ENCODE data around the gene UBE2B.

The UBE2B gene

GRCh38 chr5:134370871-134371833 lies at the start of gene UBE2B (continued):
- TF ChIP-seq, protein P1, sequence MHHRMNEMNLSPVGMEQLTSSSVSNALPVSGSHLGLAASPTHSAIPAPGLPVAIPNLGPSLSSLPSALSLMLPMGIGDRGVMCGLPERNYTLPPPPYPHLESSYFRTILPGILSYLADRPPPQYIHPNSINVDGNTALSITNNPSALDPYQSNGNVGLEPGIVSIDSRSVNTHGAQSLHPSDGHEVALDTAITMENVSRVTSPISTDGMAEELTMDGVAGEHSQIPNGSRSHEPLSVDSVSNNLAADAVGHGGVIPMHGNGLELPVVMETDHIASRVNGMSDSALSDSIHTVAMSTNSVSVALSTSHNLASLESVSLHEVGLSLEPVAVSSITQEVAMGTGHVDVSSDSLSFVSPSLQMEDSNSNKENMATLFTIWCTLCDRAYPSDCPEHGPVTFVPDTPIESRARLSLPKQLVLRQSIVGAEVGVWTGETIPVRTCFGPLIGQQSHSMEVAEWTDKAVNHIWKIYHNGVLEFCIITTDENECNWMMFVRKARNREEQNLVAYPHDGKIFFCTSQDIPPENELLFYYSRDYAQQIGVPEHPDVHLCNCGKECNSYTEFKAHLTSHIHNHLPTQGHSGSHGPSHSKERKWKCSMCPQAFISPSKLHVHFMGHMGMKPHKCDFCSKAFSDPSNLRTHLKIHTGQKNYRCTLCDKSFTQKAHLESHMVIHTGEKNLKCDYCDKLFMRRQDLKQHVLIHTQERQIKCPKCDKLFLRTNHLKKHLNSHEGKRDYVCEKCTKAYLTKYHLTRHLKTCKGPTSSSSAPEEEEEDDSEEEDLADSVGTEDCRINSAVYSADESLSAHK (tag by site-specific recombination; IDR thresholded peaks at IDR 0.05), result peak; percentile 80
- TF ChIP-seq BCL11B (tag by site-specific recombination; IDR thresholded peaks at IDR 0.05; ENCODE audit: low read depth), result peak; percentile 62; the same call in 1 of the 2 replicates
- TF ChIP-seq, protein P2, sequence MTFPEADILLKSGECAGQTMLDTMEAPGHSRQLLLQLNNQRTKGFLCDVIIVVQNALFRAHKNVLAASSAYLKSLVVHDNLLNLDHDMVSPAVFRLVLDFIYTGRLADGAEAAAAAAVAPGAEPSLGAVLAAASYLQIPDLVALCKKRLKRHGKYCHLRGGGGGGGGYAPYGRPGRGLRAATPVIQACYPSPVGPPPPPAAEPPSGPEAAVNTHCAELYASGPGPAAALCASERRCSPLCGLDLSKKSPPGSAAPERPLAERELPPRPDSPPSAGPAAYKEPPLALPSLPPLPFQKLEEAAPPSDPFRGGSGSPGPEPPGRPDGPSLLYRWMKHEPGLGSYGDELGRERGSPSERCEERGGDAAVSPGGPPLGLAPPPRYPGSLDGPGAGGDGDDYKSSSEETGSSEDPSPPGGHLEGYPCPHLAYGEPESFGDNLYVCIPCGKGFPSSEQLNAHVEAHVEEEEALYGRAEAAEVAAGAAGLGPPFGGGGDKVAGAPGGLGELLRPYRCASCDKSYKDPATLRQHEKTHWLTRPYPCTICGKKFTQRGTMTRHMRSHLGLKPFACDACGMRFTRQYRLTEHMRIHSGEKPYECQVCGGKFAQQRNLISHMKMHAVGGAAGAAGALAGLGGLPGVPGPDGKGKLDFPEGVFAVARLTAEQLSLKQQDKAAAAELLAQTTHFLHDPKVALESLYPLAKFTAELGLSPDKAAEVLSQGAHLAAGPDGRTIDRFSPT (tag by site-specific recombination; IDR thresholded peaks at IDR 0.05), result no peak
- TF ChIP-seq KLF16 (tag by site-specific recombination; IDR thresholded peaks at IDR 0.05), result peak; percentile 99
- TF ChIP-seq ZNF548 (tag by site-specific recombination; IDR thresholded peaks at IDR 0.05), result no peak
- TF ChIP-seq ZNF571 (tag by site-specific recombination; IDR thresholded peaks at IDR 0.05), result no peak
- no peak for TF ChIP-seq TCF7L2 (IDR thresholded peaks at IDR 0.05; ENCODE audit: borderline replicate concordance, low read depth, low read length)
- TF ChIP-seq, protein P3, sequence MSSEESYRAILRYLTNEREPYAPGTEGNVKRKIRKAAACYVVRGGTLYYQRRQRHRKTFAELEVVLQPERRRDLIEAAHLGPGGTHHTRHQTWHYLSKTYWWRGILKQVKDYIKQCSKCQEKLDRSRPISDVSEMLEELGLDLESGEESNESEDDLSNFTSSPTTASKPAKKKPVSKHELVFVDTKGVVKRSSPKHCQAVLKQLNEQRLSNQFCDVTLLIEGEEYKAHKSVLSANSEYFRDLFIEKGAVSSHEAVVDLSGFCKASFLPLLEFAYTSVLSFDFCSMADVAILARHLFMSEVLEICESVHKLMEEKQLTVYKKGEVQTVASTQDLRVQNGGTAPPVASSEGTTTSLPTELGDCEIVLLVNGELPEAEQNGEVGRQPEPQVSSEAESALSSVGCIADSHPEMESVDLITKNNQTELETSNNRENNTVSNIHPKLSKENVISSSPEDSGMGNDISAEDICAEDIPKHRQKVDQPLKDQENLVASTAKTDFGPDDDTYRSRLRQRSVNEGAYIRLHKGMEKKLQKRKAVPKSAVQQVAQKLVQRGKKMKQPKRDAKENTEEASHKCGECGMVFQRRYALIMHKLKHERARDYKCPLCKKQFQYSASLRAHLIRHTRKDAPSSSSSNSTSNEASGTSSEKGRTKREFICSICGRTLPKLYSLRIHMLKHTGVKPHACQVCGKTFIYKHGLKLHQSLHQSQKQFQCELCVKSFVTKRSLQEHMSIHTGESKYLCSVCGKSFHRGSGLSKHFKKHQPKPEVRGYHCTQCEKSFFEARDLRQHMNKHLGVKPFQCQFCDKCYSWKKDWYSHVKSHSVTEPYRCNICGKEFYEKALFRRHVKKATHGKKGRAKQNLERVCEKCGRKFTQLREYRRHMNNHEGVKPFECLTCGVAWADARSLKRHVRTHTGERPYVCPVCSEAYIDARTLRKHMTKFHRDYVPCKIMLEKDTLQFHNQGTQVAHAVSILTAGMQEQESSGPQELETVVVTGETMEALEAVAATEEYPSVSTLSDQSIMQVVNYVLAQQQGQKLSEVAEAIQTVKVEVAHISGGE (tag by site-specific recombination; conservative IDR thresholded peaks at IDR 0.05; ENCODE audit: low read depth), result peak; percentile 88
- TF ChIP-seq ZNF239 (tag by site-specific recombination; IDR thresholded peaks at IDR 0.05), result peak; percentile 67; the same call in 1 of the 2 replicates
- peak; percentile 81 for TF ChIP-seq ZNF692 (tag by site-specific recombination; IDR thresholded peaks at IDR 0.05)
- no peak for TF ChIP-seq SETDB1 (IDR thresholded peaks at IDR 0.05; ENCODE audit: insufficient read length, low read length)
- no peak for TF ChIP-seq ZNF473 (tag by site-specific recombination; IDR thresholded peaks at IDR 0.05)
- peak; percentile 94 for TF ChIP-seq ZNF580 (tag by site-specific recombination; IDR thresholded peaks at IDR 0.05)
- TF ChIP-seq ZNF670 (tag by site-specific recombination; IDR thresholded peaks at IDR 0.05; ENCODE audit: low read depth), result no peak
- peak; percentile 98 for TF ChIP-seq SP3 (tag by site-specific recombination; IDR thresholded peaks at IDR 0.05)
- no peak for TF ChIP-seq ZSCAN16 (tag by site-specific recombination; IDR thresholded peaks at IDR 0.05)
- peak; percentile 64 for TF ChIP-seq YY2 (tag by site-specific recombination; IDR thresholded peaks at IDR 0.05)
- TF ChIP-seq ZNF654 (tag by site-specific recombination; IDR thresholded peaks at IDR 0.05; ENCODE audit: low read depth), result no peak
- peak; percentile 91 for TF ChIP-seq ZBTB17 (tag by site-specific recombination; IDR thresholded peaks at IDR 0.05)
- TF ChIP-seq SALL2 (tag by site-specific recombination; IDR thresholded peaks at IDR 0.05; ENCODE audit: borderline replicate concordance), result no peak
- no peak for TF ChIP-seq ZNF37A (tag by site-specific recombination; IDR thresholded peaks at IDR 0.05)
- TF ChIP-seq ZSCAN30 (tag by site-specific recombination; IDR thresholded peaks at IDR 0.05), result peak; percentile 81
- TF ChIP-seq ZFHX2 (tag by site-specific recombination; conservative IDR thresholded peaks at IDR 0.05), result peak; percentile 96
- TF ChIP-seq ZNF596 (tag by site-specific recombination; IDR thresholded peaks at IDR 0.05), result no peak
- TF ChIP-seq, protein P4, sequence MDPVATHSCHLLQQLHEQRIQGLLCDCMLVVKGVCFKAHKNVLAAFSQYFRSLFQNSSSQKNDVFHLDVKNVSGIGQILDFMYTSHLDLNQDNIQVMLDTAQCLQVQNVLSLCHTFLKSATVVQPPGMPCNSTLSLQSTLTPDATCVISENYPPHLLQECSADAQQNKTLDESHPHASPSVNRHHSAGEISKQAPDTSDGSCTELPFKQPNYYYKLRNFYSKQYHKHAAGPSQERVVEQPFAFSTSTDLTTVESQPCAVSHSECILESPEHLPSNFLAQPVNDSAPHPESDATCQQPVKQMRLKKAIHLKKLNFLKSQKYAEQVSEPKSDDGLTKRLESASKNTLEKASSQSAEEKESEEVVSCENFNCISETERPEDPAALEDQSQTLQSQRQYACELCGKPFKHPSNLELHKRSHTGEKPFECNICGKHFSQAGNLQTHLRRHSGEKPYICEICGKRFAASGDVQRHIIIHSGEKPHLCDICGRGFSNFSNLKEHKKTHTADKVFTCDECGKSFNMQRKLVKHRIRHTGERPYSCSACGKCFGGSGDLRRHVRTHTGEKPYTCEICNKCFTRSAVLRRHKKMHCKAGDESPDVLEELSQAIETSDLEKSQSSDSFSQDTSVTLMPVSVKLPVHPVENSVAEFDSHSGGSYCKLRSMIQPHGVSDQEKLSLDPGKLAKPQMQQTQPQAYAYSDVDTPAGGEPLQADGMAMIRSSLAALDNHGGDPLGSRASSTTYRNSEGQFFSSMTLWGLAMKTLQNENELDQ (tag by site-specific recombination; IDR thresholded peaks at IDR 0.05; ENCODE audit: low read depth), result no peak
- TF ChIP-seq ZNF211 (tag by site-specific recombination; IDR thresholded peaks at IDR 0.05; ENCODE audit: low read depth), result no peak; the same call in 1 of the 2 replicates
- peak; percentile 78; the same call in 1 of the 2 replicates for TF ChIP-seq ZNF394 (tag by site-specific recombination; IDR thresholded peaks at IDR 0.05; ENCODE audit: borderline replicate concordance)

Data from HEK293 (cell line).